GM06990 (cell line): ENCODE results near the gene PKP4.

ENCODE experiments used
- DNase-seq: peaks from one replicate; pipeline ENCODE4 v3.0.0-alpha.2; 2011; ENCODE audit not compliant: insufficient read length; ENCODE audit errors: extremely low read depth
- H3K27me3 ChIP-seq: replicated peaks from 2 replicates; pipeline ENCODE4 v1.6.0; 2011; ENCODE audit warnings: low read length; ENCODE audit not compliant: control insufficient read depth, insufficient read depth
- H3K36me3 ChIP-seq: 2 replicates; pipeline ENCODE4 v1.5.1; 2011; ENCODE audit warnings: low read length; ENCODE audit not compliant: control insufficient read depth, insufficient read depth
- H3K4me3 ChIP-seq: replicated peaks from 2 replicates; pipeline ENCODE4 v1.5.1; 2011; ENCODE audit warnings: low read depth, mild to moderate bottlenecking, control low read depth, low read length
- TF ChIP-seq, protein P1 (sequence below): IDR thresholded peaks from 2 replicates; pipeline ENCODE4 v1.5.1; 2011; ENCODE audit warnings: low read length, control low read depth, mild to moderate bottlenecking, inconsistent platforms; ENCODE audit not compliant: insufficient read depth, poor library complexity, severe bottlenecking

PKP4 gene

GRCh38 chr2:158716121-158716791 is 259.5 kb downstream of the PKP4 start:
- TF ChIP-seq, protein P1, sequence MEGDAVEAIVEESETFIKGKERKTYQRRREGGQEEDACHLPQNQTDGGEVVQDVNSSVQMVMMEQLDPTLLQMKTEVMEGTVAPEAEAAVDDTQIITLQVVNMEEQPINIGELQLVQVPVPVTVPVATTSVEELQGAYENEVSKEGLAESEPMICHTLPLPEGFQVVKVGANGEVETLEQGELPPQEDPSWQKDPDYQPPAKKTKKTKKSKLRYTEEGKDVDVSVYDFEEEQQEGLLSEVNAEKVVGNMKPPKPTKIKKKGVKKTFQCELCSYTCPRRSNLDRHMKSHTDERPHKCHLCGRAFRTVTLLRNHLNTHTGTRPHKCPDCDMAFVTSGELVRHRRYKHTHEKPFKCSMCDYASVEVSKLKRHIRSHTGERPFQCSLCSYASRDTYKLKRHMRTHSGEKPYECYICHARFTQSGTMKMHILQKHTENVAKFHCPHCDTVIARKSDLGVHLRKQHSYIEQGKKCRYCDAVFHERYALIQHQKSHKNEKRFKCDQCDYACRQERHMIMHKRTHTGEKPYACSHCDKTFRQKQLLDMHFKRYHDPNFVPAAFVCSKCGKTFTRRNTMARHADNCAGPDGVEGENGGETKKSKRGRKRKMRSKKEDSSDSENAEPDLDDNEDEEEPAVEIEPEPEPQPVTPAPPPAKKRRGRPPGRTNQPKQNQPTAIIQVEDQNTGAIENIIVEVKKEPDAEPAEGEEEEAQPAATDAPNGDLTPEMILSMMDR: no peak
- no peak for DNase-seq
- Histone ChIP-seq H3K27me3 (no peaks in the 10 kb centered on the region), H3K4me3 (no peak overlapping the region), H3K36me3 (no peaks in the 10 kb centered on the region)

DNA sequence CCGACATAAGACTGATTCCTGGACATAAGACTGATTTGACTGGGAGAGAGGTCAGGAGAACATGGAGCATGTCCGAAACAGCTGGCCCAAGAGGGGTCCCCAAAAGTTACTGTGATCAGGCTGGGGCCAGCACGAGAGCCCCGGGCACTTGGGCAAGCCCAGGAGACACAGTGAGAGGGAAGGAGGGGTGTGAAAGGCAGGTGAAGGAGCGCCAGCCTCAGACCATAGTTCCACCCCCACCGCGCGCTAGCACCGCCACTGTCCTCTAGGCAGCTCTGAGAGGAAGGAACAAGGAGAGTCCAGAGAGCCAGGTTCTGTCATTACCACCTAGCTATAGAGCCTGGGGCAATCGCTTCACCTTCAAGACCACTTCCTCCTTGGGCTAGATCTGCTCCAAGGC is 260.2 kb downstream of the PKP4 start:
- TF ChIP-seq, protein P1: no peak
- DNase-seq: no peak
- H3K27me3 ChIP-seq: no peaks in the 10 kb centered on the region
- no peak overlapping the region for H3K4me3 ChIP-seq
- no peaks in the 10 kb centered on the region for H3K36me3 ChIP-seq

DNA sequence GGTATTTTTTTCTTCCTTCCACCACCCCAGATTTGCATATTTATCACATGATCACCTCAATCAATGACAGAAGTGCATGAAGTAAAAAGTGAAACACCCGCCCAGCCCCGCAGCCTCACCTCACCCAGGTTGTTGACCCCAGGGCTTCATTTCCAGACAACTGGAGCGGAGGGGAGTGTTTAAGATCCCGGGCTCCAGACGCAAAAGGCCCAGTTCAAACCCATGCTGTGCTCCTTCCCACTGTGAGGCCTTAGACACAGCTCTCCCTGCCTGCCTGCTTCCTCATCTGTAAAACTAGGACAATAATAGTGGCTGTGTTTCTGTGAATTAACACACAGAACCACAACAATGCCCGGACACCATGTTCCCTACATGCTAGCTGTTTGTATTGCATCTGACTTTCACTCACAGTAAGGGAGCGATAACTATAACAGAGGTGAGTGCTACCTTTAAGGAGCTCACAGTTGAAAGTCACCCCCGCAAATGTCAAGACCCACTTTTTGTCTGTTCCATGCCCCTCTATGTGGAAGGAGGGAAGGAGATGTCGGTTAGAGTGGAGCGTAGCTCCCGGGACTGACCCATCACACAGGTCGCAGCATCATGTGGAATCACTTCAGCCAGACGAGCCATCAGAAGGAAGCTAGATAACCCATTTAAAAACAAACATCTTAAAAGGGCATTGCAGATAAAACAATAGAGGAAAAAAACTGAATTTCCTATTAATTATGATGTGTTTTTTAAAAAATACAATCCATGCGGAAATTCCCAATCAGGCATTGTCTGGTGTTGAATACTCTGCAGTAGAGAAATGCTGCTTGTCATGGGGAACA is 260.8 kb downstream of the PKP4 start:
- no peaks in the 10 kb centered on the region for H3K36me3 ChIP-seq
- TF ChIP-seq, protein P1: no peak
- no peaks in the 10 kb centered on the region for H3K27me3 ChIP-seq
- no peak for DNase-seq
- H3K4me3 ChIP-seq: no peak overlapping the region

- TF ChIP-seq, protein P1: no peak
- H3K27me3 ChIP-seq: no peaks in the 10 kb centered on the region
- H3K36me3 ChIP-seq: no peaks in the 10 kb centered on the region
- DNase-seq: no peak
- no peak overlapping the region for H3K4me3 ChIP-seq
These were observed 261.4 kb downstream of the PKP4 start for GRCh38 chr2:158718196-158718585.

DNA sequence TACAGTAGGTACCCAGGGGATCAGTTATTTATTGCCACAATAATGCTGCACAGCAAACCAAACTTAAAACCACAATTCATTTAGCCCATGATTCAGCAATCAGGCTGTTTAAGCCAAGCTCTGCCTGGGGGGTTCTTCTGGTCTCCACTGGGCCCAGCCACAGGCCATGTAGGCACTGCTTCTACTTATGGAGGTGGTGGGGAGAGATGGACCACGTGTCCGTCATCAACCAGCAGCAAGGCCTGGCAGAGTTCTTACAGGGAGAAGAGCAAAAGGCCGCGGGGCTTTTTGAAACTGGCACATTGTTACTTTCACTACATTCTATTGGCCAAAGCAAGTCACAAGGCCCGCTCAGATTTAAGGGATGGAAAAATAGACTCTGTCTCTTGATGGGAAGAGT is 262.1 kb downstream of the PKP4 start:
- Histone ChIP-seq H3K36me3 (no peaks in the 10 kb centered on the region), H3K27me3 (no peaks in the 10 kb centered on the region), H3K4me3 (no peak overlapping the region)
- TF ChIP-seq, protein P1: no peak
- no peak for DNase-seq
